OCI-LY1 (cell line): ENCODE measurements around the gene VGLL3.

Source experiments
- CTCF ChIP-seq: fragments of 200-600 bp; sonication (generic), shearing (Covaris generic); IDR thresholded peaks from 2 replicates; pipeline ENCODE4 v1.5.1; 2017; ENCODE audit warnings: mild to moderate bottlenecking, antibody characterized with exemption, low read length, moderate library complexity, mixed read lengths
- EZH2 ChIP-seq: fragments of 200-600 bp; sonication (generic), shearing (Covaris generic); IDR thresholded peaks from 2 replicates; pipeline ENCODE4 v1.8.0; 2017; ENCODE audit warnings: borderline replicate concordance, mixed run types, mild to moderate bottlenecking, antibody characterized with exemption, low read length, moderate library complexity, mixed read lengths

GRCh38 chr3:86978111-86978551 lies 12.8 kb downstream of the VGLL3 start:
- no peak for TF ChIP-seq CTCF
- TF ChIP-seq EZH2: no peak
